Glutamatergic neuron (in vitro differentiated cells): Measurements from ENCODE around the gene CALN1. TPM values are rescaled to one million over a fixed set of nuclear protein-coding genes. Genes with fewer than 3 reads are reported as not detected.

Experiments used
- DNase-seq: peaks from one replicate; pipeline ENCODE4 v3.0.0; 2022
- H3K27ac Mint-ChIP-seq: one replicate; pipeline ENCODE4 v1.8.0; 2020; ENCODE audit warnings: mild to moderate bottlenecking, mixed read lengths, inconsistent platforms; ENCODE audit not compliant: unreplicated experiment
- H3K27me3 Mint-ChIP-seq: one replicate; pipeline ENCODE4 v1.8.0; 2020; ENCODE audit warnings: mild to moderate bottlenecking, moderate library complexity, mixed read lengths, inconsistent platforms; ENCODE audit not compliant: unreplicated experiment
- H3K36me3 Mint-ChIP-seq: one replicate; pipeline ENCODE4 v1.8.0; 2020; ENCODE audit warnings: mild to moderate bottlenecking, mixed read lengths, inconsistent platforms; ENCODE audit not compliant: unreplicated experiment
- H3K4me1 Mint-ChIP-seq: one replicate; pipeline ENCODE4 v1.8.0; 2020; ENCODE audit warnings: mild to moderate bottlenecking, low read depth, mixed read lengths, inconsistent platforms; ENCODE audit not compliant: unreplicated experiment
- H3K4me3 Mint-ChIP-seq: one replicate; pipeline ENCODE4 v1.8.0; 2020; ENCODE audit warnings: mild to moderate bottlenecking, mixed read lengths, inconsistent platforms; ENCODE audit not compliant: unreplicated experiment
- H3K9me3 Mint-ChIP-seq: one replicate; pipeline ENCODE4 v1.8.0; 2020; ENCODE audit warnings: mild to moderate bottlenecking, moderate library complexity, mixed read lengths, inconsistent platforms; ENCODE audit not compliant: unreplicated experiment
- total RNA-seq: library from RNA; stranded (reverse); fragmentation: NEBNext Ultra II Directional; extraction: Animal tissue kit (Norgen Biotek cat#: 25700); gene quantifications from one replicate; pipeline ENCODE4 v1.2.1, GENCODE V29; 2021; ENCODE audit not compliant: unreplicated experiment
- TF ChIP-seq, protein P1 (sequence below): fragments of 200-600 bp; sonication (generic); IDR thresholded peaks from one replicate; pipeline ENCODE4 v1.5.0; 2021; ENCODE audit not compliant: partially characterized antibody, unreplicated experiment

CALN1 gene
- total RNA-seq, 1 donor from 2014 or later: 3.5 TPM

- Mint-ChIP-seq H3K4me3 (no peak overlapping the region), H3K9me3 (peaks cover 4% of the 10 kb centered on the region), H3K27ac (no peak overlapping the region), H3K27me3 (peaks cover 7% of the 10 kb centered on the region), H3K4me1 (peaks cover 5% of the 10 kb centered on the region), H3K36me3 (no peaks in the 10 kb centered on the region)
- peak; percentile 83 for DNase-seq
- TF ChIP-seq, protein P1, sequence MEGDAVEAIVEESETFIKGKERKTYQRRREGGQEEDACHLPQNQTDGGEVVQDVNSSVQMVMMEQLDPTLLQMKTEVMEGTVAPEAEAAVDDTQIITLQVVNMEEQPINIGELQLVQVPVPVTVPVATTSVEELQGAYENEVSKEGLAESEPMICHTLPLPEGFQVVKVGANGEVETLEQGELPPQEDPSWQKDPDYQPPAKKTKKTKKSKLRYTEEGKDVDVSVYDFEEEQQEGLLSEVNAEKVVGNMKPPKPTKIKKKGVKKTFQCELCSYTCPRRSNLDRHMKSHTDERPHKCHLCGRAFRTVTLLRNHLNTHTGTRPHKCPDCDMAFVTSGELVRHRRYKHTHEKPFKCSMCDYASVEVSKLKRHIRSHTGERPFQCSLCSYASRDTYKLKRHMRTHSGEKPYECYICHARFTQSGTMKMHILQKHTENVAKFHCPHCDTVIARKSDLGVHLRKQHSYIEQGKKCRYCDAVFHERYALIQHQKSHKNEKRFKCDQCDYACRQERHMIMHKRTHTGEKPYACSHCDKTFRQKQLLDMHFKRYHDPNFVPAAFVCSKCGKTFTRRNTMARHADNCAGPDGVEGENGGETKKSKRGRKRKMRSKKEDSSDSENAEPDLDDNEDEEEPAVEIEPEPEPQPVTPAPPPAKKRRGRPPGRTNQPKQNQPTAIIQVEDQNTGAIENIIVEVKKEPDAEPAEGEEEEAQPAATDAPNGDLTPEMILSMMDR: peak; percentile 93
These were observed 676.1 kb downstream of the CALN1 start for GRCh38 chr7:71735961-71736556.

DNA sequence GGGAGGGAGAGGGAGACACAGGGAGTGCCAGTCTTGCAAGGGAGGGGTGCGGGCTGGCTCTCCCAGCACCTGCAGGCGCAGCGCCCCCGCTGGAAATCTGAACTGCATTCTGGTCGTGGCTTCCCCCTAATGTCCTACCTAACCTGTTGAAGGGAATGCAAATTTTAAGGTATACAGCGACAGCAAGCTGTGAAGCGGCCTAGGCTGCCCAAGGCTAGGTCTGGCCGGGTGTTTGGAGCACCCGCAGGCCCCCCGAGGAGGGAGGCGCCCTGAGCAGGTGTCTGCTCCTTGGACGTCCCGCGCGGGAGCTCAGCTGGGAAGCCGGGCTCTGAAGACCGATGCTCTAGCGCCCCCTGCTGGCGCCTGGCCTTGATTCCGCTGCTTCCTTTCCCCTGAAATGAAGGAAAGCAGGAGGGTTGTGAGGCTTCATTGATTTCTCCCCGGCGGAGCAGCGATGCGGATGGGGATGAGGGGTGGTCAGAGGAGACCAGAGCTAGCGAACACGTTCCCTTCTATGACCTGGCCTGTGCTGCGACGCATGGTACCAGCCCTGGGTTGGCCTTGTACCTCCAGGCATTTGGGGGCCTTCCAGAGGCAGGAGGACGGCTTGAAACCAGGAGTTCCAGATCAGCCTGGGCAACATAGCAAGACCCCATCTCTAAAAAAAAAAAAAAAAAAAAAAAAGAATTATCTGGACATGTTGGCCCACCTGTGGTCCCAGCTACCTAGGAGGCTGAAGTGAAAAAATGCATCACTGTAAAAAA lies 678.8 kb downstream of the CALN1 start:
- H3K4me1 Mint-ChIP-seq: peaks cover 5% of the 10 kb centered on the region
- no peak overlapping the region for H3K27ac Mint-ChIP-seq
- peak; percentile 96 for DNase-seq
- H3K4me3 Mint-ChIP-seq: no peak overlapping the region
- H3K27me3 Mint-ChIP-seq: peaks cover 7% of the 10 kb centered on the region
- H3K36me3 Mint-ChIP-seq: no peaks in the 10 kb centered on the region
- peaks cover 4% of the 10 kb centered on the region for H3K9me3 Mint-ChIP-seq
- TF ChIP-seq, protein P1: peak; percentile 99

DNA sequence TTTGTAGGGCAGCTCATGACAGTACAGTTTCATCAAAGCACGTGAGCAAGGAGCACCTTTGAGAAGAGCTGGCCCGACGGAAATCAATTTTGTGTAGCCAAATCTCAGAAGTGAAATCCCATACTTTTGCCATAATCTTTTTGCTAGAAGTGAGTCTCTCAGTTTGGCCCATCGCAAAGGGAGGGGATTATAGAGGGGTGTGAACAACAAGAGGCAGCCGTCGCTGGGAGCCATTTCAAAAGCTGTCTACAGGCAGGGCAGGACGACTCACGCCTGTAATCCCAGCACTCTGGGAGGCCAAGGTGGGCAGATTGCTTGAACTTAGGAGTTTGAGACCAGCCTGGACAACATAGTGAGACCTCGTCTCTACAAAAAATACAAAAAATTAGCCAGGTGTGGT lies 680.4 kb downstream of the CALN1 start:
- TF ChIP-seq, protein P1: no peak
- H3K4me1 Mint-ChIP-seq: peaks cover 5% of the 10 kb centered on the region
- H3K4me3 Mint-ChIP-seq: no peak overlapping the region
- H3K36me3 Mint-ChIP-seq: no peaks in the 10 kb centered on the region
- peaks cover 7% of the 10 kb centered on the region for H3K27me3 Mint-ChIP-seq
- peaks cover 6% of the 10 kb centered on the region for H3K9me3 Mint-ChIP-seq
- no peak overlapping the region for H3K27ac Mint-ChIP-seq
- no peak for DNase-seq
